Mesendoderm (in vitro differentiated cells): ENCODE results near the gene SLC22A5.

ENCODE experiments used
- DNase-seq: peaks from one replicate; pipeline ENCODE4 v3.0.0; 2013
- H2AK5ac ChIP-seq: 2 replicates; pipeline ENCODE4 v1.6.1; 2013; ENCODE audit warnings: low read length, inconsistent platforms
- H2BK120ac ChIP-seq: 2 replicates; pipeline ENCODE4 v1.6.1; 2013; ENCODE audit warnings: low read depth, mild to moderate bottlenecking, low read length, moderate library complexity, mixed read lengths
- H2BK15ac ChIP-seq: replicated peaks from 2 replicates; pipeline ENCODE4 v1.6.1; 2013; ENCODE audit warnings: low read depth, mild to moderate bottlenecking, moderate library complexity
- H2BK5ac ChIP-seq: 2 replicates; pipeline ENCODE4 v1.6.1; 2013; ENCODE audit warnings: low read length, inconsistent platforms
- H3K18ac ChIP-seq: 2 replicates; pipeline ENCODE4 v1.6.1; 2013; ENCODE audit warnings: mild to moderate bottlenecking, low read length, mixed read lengths
- H3K23ac ChIP-seq: one replicate; pipeline ENCODE4 v1.6.1; 2013; ENCODE audit warnings: low read length
- H3K27ac ChIP-seq: 2 replicates; pipeline ENCODE4 v1.5.1; 2013; ENCODE audit warnings: low read depth, mild to moderate bottlenecking, inconsistent platforms, low read length, moderate library complexity
- H3K27me3 ChIP-seq: 2 replicates; pipeline ENCODE4 v1.6.1; 2013; ENCODE audit warnings: low read length, control low read depth, mild to moderate bottlenecking, inconsistent platforms; ENCODE audit not compliant: insufficient read depth, poor library complexity
- H3K36me3 ChIP-seq: 2 replicates; pipeline ENCODE4 v1.6.1; 2013; ENCODE audit warnings: low read length, inconsistent platforms; ENCODE audit not compliant: control insufficient read depth, insufficient read depth
- H3K4ac ChIP-seq: one replicate; pipeline ENCODE4 v1.6.1; 2013; ENCODE audit warnings: low read depth, mild to moderate bottlenecking, low read length, moderate library complexity
- H3K4me1 ChIP-seq: 2 replicates; pipeline ENCODE4 v1.6.1; 2013; ENCODE audit warnings: low read depth, low read length, inconsistent platforms; ENCODE audit not compliant: control insufficient read depth
- H3K4me2 ChIP-seq: 2 replicates; pipeline ENCODE4 v1.6.1; 2013; ENCODE audit warnings: low read length
- H3K4me3 ChIP-seq: 2 replicates; pipeline ENCODE4 v1.5.1; 2013; ENCODE audit warnings: mild to moderate bottlenecking, low read length
- H3K56ac ChIP-seq: one replicate; pipeline ENCODE4 v1.6.1; 2013; ENCODE audit warnings: low read length
- H3K79me1 ChIP-seq: 2 replicates; pipeline ENCODE4 v1.6.1; 2013; ENCODE audit warnings: low read length, inconsistent platforms
- H3K79me2 ChIP-seq: 2 replicates; pipeline ENCODE4 v1.6.1; 2013; ENCODE audit warnings: mild to moderate bottlenecking, low read length; ENCODE audit not compliant: control insufficient read depth, insufficient read depth
- H3K9ac ChIP-seq: 2 replicates; pipeline ENCODE4 v1.6.1; 2013; ENCODE audit warnings: low read length, inconsistent platforms
- H4K5ac ChIP-seq: one replicate; pipeline ENCODE4 v1.6.1; 2013; ENCODE audit warnings: low read length
- H4K8ac ChIP-seq: one replicate; pipeline ENCODE4 v1.6.1; 2013; ENCODE audit warnings: low read depth, mild to moderate bottlenecking, control low read depth, low read length, moderate library complexity
- WGBS: extraction: QIAGEN DNeasy Blood & Tissue Kit; methylation state at CpG from one replicate; pipeline ENCODE4 v1.1.7; 2013; ENCODE audit warnings: low lambda C conversion rate, missing lambda C conversion rate; ENCODE audit not compliant: insufficient coverage; ENCODE audit errors: extremely low coverage; 5-methylcytosine and 5-hydroxymethylcytosine counted together

The SLC22A5 gene

GRCh38 chr5:132416306-132417009, 46.9 kb downstream of the SLC22A5 start:
- H3K4me2 ChIP-seq = no peak overlapping the region
- no peak overlapping the region for H3K56ac ChIP-seq
- H4K8ac ChIP-seq = no peak overlapping the region
- no peak overlapping the region for H4K5ac ChIP-seq
- no peak overlapping the region for H3K9ac ChIP-seq
- H2BK120ac ChIP-seq = no peak overlapping the region
- H3K79me2 ChIP-seq = no peaks in the 10 kb centered on the region
- no peak overlapping the region for H3K18ac ChIP-seq
- no peak overlapping the region for H2AK5ac ChIP-seq
- WGBS = no CpG with 5 or more reads among the region's 6 CpGs
- no peaks in the 10 kb centered on the region for H3K27me3 ChIP-seq
- DNase-seq = no peak
- no peak overlapping the region for H3K27ac ChIP-seq
- H3K4me3 ChIP-seq = no peak overlapping the region
- H3K79me1 ChIP-seq = no peaks in the 10 kb centered on the region
- no peak overlapping the region for H3K4ac ChIP-seq
- H3K23ac ChIP-seq = no peak overlapping the region
- H2BK5ac ChIP-seq = no peak overlapping the region
- H2BK15ac ChIP-seq = no peak overlapping the region
- H3K4me1 ChIP-seq = no peaks in the 10 kb centered on the region
- H3K36me3 ChIP-seq = no peaks in the 10 kb centered on the region

- Histone ChIP-seq H3K36me3 (no peaks in the 10 kb centered on the region), H3K9ac (no peak overlapping the region), H3K23ac (no peak overlapping the region), H3K4me1 (no peaks in the 10 kb centered on the region), H3K27me3 (no peaks in the 10 kb centered on the region), H3K56ac (no peak overlapping the region), H2BK15ac (no peak overlapping the region), H3K27ac (no peak overlapping the region), H2AK5ac (no peak overlapping the region), H4K8ac (no peak overlapping the region), H4K5ac (no peak overlapping the region), H2BK5ac (no peak overlapping the region), H3K18ac (no peak overlapping the region), H3K79me1 (no peaks in the 10 kb centered on the region), H3K79me2 (no peaks in the 10 kb centered on the region), H3K4me2 (no peak overlapping the region), H3K4ac (no peak overlapping the region), H3K4me3 (no peak overlapping the region), H2BK120ac (no peak overlapping the region)
- no peak for DNase-seq
- no CpG with 5 or more reads among the region's 6 CpGs for WGBS
Observed at GRCh38 chr5:132417010-132417439, 47.5 kb downstream of the SLC22A5 start.

GRCh38 chr5:132417461-132417860, 48.0 kb downstream of the SLC22A5 start:
- Histone ChIP-seq H3K4me3 (no peak overlapping the region), H3K4ac (no peak overlapping the region), H2BK120ac (no peak overlapping the region), H3K4me2 (no peak overlapping the region), H3K18ac (no peak overlapping the region), H3K27me3 (no peaks in the 10 kb centered on the region), H3K79me1 (no peaks in the 10 kb centered on the region), H3K36me3 (no peaks in the 10 kb centered on the region), H3K4me1 (no peaks in the 10 kb centered on the region), H3K79me2 (no peaks in the 10 kb centered on the region), H2AK5ac (no peak overlapping the region), H2BK15ac (no peak overlapping the region), H4K8ac (no peak overlapping the region), H3K23ac (no peak overlapping the region), H4K5ac (no peak overlapping the region), H3K27ac (no peak overlapping the region), H3K56ac (no peak overlapping the region), H2BK5ac (no peak overlapping the region), H3K9ac (no peak overlapping the region)
- no CpG with 5 or more reads among the region's 6 CpGs for WGBS
- DNase-seq = no peak

GRCh38 chr5:132417889-132418485, 48.5 kb downstream of the SLC22A5 start:
- Histone ChIP-seq H4K5ac (no peak overlapping the region), H3K4ac (no peak overlapping the region), H3K4me2 (no peak overlapping the region), H3K79me2 (no peaks in the 10 kb centered on the region), H3K36me3 (no peaks in the 10 kb centered on the region), H3K4me3 (no peak overlapping the region), H3K4me1 (no peaks in the 10 kb centered on the region), H3K79me1 (no peaks in the 10 kb centered on the region), H2BK120ac (no peak overlapping the region), H4K8ac (no peak overlapping the region), H3K27me3 (no peaks in the 10 kb centered on the region), H3K18ac (no peak overlapping the region), H3K27ac (no peak overlapping the region), H2BK5ac (no peak overlapping the region), H3K56ac (no peak overlapping the region), H3K23ac (no peak overlapping the region), H2AK5ac (no peak overlapping the region), H3K9ac (no peak overlapping the region), H2BK15ac (no peak overlapping the region)
- no CpG with 5 or more reads among the region's 4 CpGs for WGBS
- no peak for DNase-seq

- Histone ChIP-seq H3K9ac (no peak overlapping the region), H4K5ac (no peak overlapping the region), H3K4me3 (no peak overlapping the region), H2BK120ac (no peak overlapping the region), H3K27ac (no peak overlapping the region), H3K4me2 (no peak overlapping the region), H2BK5ac (no peak overlapping the region), H3K79me2 (no peaks in the 10 kb centered on the region), H3K4ac (no peak overlapping the region), H3K4me1 (peaks cover 5% of the 10 kb centered on the region), H3K36me3 (no peaks in the 10 kb centered on the region), H3K56ac (no peak overlapping the region), H2AK5ac (no peak overlapping the region), H4K8ac (no peak overlapping the region), H3K18ac (no peak overlapping the region), H3K79me1 (no peaks in the 10 kb centered on the region), H3K23ac (no peak overlapping the region), H2BK15ac (no peak overlapping the region), H3K27me3 (no peaks in the 10 kb centered on the region)
- no peak for DNase-seq
- WGBS = no CpG with 5 or more reads among the region's 2 CpGs
Observed at GRCh38 chr5:132418881-132419280, 49.4 kb downstream of the SLC22A5 start.
